ENCODE results near the gene NME7.

The NME7 gene

GRCh38 chr1:169117014-169117413, 250.6 kb downstream of the NME7 start:
- H3K79me2 ChIP-seq (ENCODE audit: insufficient read depth, low read length): no peaks in the 10 kb centered on the region

GRCh38 chr1:169115891-169116585, 251.6 kb downstream of the NME7 start:
- no peak overlapping the region for H3K4me3 ChIP-seq (ENCODE audit: low read length, poor library complexity, severe bottlenecking)
- no peak overlapping the region for H3K4me2 ChIP-seq (ENCODE audit: low read depth, low read length, poor library complexity, severe bottlenecking)
- no peaks in the 10 kb centered on the region for H3K9me3 ChIP-seq (ENCODE audit: insufficient read depth, low read depth, low read length)
- no peaks in the 10 kb centered on the region; the same call in 1 of the 2 replicates for H3K36me3 ChIP-seq (ENCODE audit: insufficient read depth, low read length)
- H3K4me1 ChIP-seq (ENCODE audit: insufficient read depth, low read length, poor library complexity, severe bottlenecking): peaks cover 9% of the 10 kb centered on the region
- no peaks in the 10 kb centered on the region for H3K27me3 ChIP-seq (ENCODE audit: insufficient read depth, low read length, poor library complexity, severe bottlenecking)
- H3K9ac ChIP-seq (ENCODE audit: low read depth, low read length, poor library complexity, severe bottlenecking): no peak overlapping the region
- no peaks in the 10 kb centered on the region for H3F3A ChIP-seq (ENCODE audit: low read depth)
- no peak overlapping the region for H2AFZ ChIP-seq (ENCODE audit: low read length)
- H4K20me1 ChIP-seq (ENCODE audit: insufficient read depth, low read length, poor library complexity, severe bottlenecking): no peaks in the 10 kb centered on the region
- H3K9me2 ChIP-seq (replicated peaks; ENCODE audit: low read depth, low read length): no peaks in the 10 kb centered on the region
- TF ChIP-seq EZH2phosphoT487 (IDR thresholded peaks at IDR 0.05; ENCODE audit: borderline replicate concordance): no peak
- TF ChIP-seq CTCF (conservative IDR thresholded peaks at IDR 0.05; ENCODE audit: low read length): no peak
- no peaks in the 10 kb centered on the region for H3K79me2 ChIP-seq (ENCODE audit: insufficient read depth, low read length)

More at GRCh38 chr1:169117014-169117413, 250.6 kb downstream of the NME7 start:
- TF ChIP-seq CTCF (conservative IDR thresholded peaks at IDR 0.05; ENCODE audit: low read length) (no peak), EZH2phosphoT487 (IDR thresholded peaks at IDR 0.05; ENCODE audit: borderline replicate concordance) (no peak)
- H3K36me3 ChIP-seq (ENCODE audit: insufficient read depth, low read length): no peaks in the 10 kb centered on the region; the same call in 1 of the 2 replicates
- H3K4me2 ChIP-seq (ENCODE audit: low read depth, low read length, poor library complexity, severe bottlenecking): no peak overlapping the region
- H3K4me1 ChIP-seq (ENCODE audit: insufficient read depth, low read length, poor library complexity, severe bottlenecking): peaks cover 5% of the 10 kb centered on the region
- H3K9ac ChIP-seq (ENCODE audit: low read depth, low read length, poor library complexity, severe bottlenecking): no peak overlapping the region
- H3F3A ChIP-seq (ENCODE audit: low read depth): no peaks in the 10 kb centered on the region
- no peak overlapping the region for H3K4me3 ChIP-seq (ENCODE audit: low read length, poor library complexity, severe bottlenecking)
- no peaks in the 10 kb centered on the region for H4K20me1 ChIP-seq (ENCODE audit: insufficient read depth, low read length, poor library complexity, severe bottlenecking)
- H3K9me3 ChIP-seq (ENCODE audit: insufficient read depth, low read depth, low read length): no peaks in the 10 kb centered on the region
- no peaks in the 10 kb centered on the region for H3K9me2 ChIP-seq (replicated peaks; ENCODE audit: low read depth, low read length)
- H2AFZ ChIP-seq (ENCODE audit: low read length): no peak overlapping the region
- H3K27me3 ChIP-seq (ENCODE audit: insufficient read depth, low read length, poor library complexity, severe bottlenecking): no peaks in the 10 kb centered on the region

GRCh38 chr1:169113613-169114119, 253.9 kb downstream of the NME7 start:
- H3K9me2 ChIP-seq (replicated peaks; ENCODE audit: low read depth, low read length): no peaks in the 10 kb centered on the region
- H3K79me2 ChIP-seq (ENCODE audit: insufficient read depth, low read length): peaks cover 16% of the 10 kb centered on the region
- H3K4me1 ChIP-seq (ENCODE audit: insufficient read depth, low read length, poor library complexity, severe bottlenecking): peaks cover 30% of the 10 kb centered on the region
- H3K9ac ChIP-seq (ENCODE audit: low read depth, low read length, poor library complexity, severe bottlenecking): no peak overlapping the region
- H4K20me1 ChIP-seq (ENCODE audit: insufficient read depth, low read length, poor library complexity, severe bottlenecking): peaks cover 3% of the 10 kb centered on the region
- H3F3A ChIP-seq (ENCODE audit: low read depth): no peaks in the 10 kb centered on the region
- H3K4me2 ChIP-seq (ENCODE audit: low read depth, low read length, poor library complexity, severe bottlenecking): no peak overlapping the region
- H3K36me3 ChIP-seq (ENCODE audit: insufficient read depth, low read length): no peaks in the 10 kb centered on the region; the same call in 1 of the 2 replicates
- H2AFZ ChIP-seq (ENCODE audit: low read length): no peak overlapping the region
- no peaks in the 10 kb centered on the region for H3K27me3 ChIP-seq (ENCODE audit: insufficient read depth, low read length, poor library complexity, severe bottlenecking)
- no peaks in the 10 kb centered on the region for H3K9me3 ChIP-seq (ENCODE audit: insufficient read depth, low read depth, low read length)
- no peak for TF ChIP-seq EZH2phosphoT487 (IDR thresholded peaks at IDR 0.05; ENCODE audit: borderline replicate concordance)
- no peak for TF ChIP-seq CTCF (conservative IDR thresholded peaks at IDR 0.05; ENCODE audit: low read length)
- H3K4me3 ChIP-seq (ENCODE audit: low read length, poor library complexity, severe bottlenecking): no peak overlapping the region

Measured in Loucy (cell line).